ENCODE measurements around the gene CARD11. TPM values are rescaled to one million over a fixed set of nuclear protein-coding genes. Genes with fewer than 3 reads are reported as not detected.

The CARD11 gene
- total and polyA plus RNA-seq, 10 donors: 30.3 to 72.6 (median 48.8) TPM

DNA sequence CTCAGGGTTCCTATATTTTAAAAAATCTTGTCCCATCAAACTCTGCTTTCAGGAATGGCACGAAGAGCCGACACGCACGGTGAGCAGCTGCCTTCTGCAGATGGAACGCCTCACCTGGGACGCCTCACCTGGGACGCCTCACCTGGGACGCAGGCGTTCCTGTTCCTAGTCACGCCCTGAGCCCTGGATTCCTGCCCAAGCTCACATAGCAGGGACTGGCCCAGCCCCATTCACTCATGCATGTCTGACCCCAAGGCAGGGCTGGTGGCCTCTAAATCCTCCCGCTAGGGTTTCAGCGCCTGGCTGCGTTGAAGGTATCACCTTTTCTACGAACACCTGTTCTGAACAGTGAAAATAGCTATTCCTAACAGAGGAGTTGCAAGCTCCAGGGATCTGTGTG is 49.8 kb downstream of the CARD11 start:
- Histone ChIP-seq H3K4me3 (no peak overlapping the region), H3K4me1 (no peaks in the 10 kb centered on the region), H3K27ac (no peak overlapping the region), H3K36me3 (peaks cover 0 to 75% (median 5%) of the 10 kb centered on the region in 6 donors), H3K27me3 (replicated peaks in 1 of 7) (no peaks in the 10 kb centered on the region), H3K9me3 (peaks cover 0 to 47% (median 40%) of the 10 kb centered on the region in 8 donors)
- intact Hi-C loops (cut with DNase I; ENCODE audit: low total_unique reads): no loop called here
- DNase-seq: peak; percentile 54
- 94 to 95% (median 94%) methylated on average over 14 of the region's 14 CpGs for WGBS, 5 donors
- TF ChIP-seq POLR2A (IDR thresholded peaks at IDR 0.05) (no peak), POLR2AphosphoS5 (IDR thresholded peaks at IDR 0.05) (peak in 1 of 3 donors; percentile 25)
- TF ChIP-seq, protein P1, sequence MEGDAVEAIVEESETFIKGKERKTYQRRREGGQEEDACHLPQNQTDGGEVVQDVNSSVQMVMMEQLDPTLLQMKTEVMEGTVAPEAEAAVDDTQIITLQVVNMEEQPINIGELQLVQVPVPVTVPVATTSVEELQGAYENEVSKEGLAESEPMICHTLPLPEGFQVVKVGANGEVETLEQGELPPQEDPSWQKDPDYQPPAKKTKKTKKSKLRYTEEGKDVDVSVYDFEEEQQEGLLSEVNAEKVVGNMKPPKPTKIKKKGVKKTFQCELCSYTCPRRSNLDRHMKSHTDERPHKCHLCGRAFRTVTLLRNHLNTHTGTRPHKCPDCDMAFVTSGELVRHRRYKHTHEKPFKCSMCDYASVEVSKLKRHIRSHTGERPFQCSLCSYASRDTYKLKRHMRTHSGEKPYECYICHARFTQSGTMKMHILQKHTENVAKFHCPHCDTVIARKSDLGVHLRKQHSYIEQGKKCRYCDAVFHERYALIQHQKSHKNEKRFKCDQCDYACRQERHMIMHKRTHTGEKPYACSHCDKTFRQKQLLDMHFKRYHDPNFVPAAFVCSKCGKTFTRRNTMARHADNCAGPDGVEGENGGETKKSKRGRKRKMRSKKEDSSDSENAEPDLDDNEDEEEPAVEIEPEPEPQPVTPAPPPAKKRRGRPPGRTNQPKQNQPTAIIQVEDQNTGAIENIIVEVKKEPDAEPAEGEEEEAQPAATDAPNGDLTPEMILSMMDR (IDR thresholded peaks at IDR 0.05 in 8 of 11, conservative IDR thresholded peaks at IDR 0.05 in 3 of 11): no peak

DNA sequence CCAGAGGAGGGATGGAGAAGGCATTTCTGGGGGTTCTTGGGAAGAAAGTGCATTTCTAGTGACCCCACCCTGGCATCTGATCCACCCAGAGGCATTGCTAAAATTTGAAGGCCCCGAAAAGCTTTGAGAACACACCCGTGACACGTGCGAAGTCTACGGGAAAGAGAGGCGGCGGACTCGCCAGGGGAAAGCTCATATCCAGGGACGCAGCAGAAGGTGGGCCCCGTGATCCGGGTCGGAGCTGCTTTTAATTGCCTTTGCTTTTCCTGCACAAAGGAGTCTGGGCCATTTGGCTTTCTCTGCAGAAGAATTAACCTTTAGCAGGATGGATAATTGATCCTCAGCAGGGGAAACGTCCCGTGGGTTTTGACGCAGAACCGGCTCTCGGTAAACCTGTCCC is 50.3 kb downstream of the CARD11 start:
- Histone ChIP-seq H3K27me3 (replicated peaks in 1 of 7) (no peaks in the 10 kb centered on the region), H3K36me3 (peaks cover 0 to 70% (median 5%) of the 10 kb centered on the region in 6 donors), H3K9me3 (peaks cover 0 to 52% (median 40%) of the 10 kb centered on the region in 8 donors), H3K27ac (no peak overlapping the region), H3K4me1 (no peaks in the 10 kb centered on the region), H3K4me3 (no peak overlapping the region)
- intact Hi-C loops (cut with DNase I; ENCODE audit: low total_unique reads): no loop called here
- DNase-seq: peak; percentile 40
- WGBS, 5 donors: 79 to 90% (median 87%) methylated on average over 16 to 17 of the region's 17 CpGs
- TF ChIP-seq, protein P1 (IDR thresholded peaks at IDR 0.05 in 8 of 11, conservative IDR thresholded peaks at IDR 0.05 in 3 of 11): no peak
- TF ChIP-seq POLR2AphosphoS5 (IDR thresholded peaks at IDR 0.05) (no peak), POLR2A (IDR thresholded peaks at IDR 0.05) (no peak)

DNA sequence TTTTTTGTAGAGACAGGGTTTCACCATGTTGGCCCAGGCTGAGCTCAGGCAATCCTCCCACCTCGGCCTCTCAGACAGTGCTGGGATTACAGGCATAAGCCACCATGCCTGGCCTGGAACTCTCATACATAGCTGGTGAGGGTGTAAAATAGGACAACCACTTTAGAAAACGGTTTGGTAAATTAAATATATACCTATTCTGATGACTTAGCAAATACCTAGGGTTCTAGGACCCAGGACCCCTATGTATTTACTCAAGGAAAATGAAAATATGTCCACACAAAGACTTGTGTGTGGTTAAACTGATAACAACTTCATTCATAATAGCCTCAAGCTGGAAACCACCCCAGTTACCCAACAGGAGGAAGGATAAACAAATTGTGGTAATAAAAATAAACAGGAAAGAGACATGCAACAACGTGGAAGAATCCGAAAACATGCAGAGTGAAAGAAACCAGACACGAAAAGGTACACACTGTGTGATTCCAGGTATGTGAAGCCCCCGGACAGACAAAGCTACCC is 52.7 kb downstream of the CARD11 start:
- Histone ChIP-seq H3K27me3 (replicated peaks in 1 of 7) (no peaks in the 10 kb centered on the region), H3K9me3 (peaks cover 0 to 49% (median 38%) of the 10 kb centered on the region in 8 donors), H3K4me3 (no peak overlapping the region), H3K27ac (no peak overlapping the region), H3K4me1 (peaks cover 0 to 13% (median 6%) of the 10 kb centered on the region in 6 donors), H3K36me3 (peaks cover 0 to 48% (median 2%) of the 10 kb centered on the region in 6 donors)
- 79 to 89% (median 84%) methylated on average over 6 of the region's 6 CpGs for WGBS, 5 donors
- intact Hi-C loops (cut with DNase I; ENCODE audit: low total_unique reads): no loop called here
- DNase-seq: no peak
- TF ChIP-seq POLR2A (IDR thresholded peaks at IDR 0.05) (no peak), POLR2AphosphoS5 (IDR thresholded peaks at IDR 0.05) (no peak)
- TF ChIP-seq, protein P1 (IDR thresholded peaks at IDR 0.05 in 8 of 11, conservative IDR thresholded peaks at IDR 0.05 in 3 of 11): no peak

DNA sequence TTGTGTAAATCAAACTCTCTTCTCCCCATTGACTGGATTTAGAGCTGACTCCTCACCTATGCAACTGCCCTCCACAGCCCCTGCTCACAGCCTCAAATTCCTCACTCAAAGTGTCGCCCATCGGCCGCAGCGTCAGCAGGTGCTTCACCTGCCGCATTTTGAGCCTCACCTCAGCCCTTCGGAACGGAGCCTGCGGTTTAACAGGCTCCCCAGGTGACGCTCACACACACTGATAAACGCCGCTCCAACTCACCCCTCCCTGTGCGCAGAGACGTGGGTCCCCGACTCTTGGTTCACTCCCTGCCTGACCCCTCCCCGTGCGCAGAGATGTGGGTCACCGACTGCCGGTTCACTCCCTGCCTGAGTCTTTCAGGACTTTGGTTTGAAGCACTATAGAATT is 57.1 kb downstream of the CARD11 start:
- Histone ChIP-seq H3K27ac (no peak overlapping the region), H3K27me3 (replicated peaks in 1 of 7) (no peaks in the 10 kb centered on the region), H3K4me1 (peaks cover 0 to 55% (median 35%) of the 10 kb centered on the region in 6 donors), H3K9me3 (peaks cover 0 to 24% (median 15%) of the 10 kb centered on the region in 8 donors), H3K36me3 (peaks cover 0 to 14% (median 0%) of the 10 kb centered on the region in 6 donors), H3K4me3 (no peak overlapping the region)
- intact Hi-C loops (cut with DNase I; ENCODE audit: low total_unique reads): no loop called here
- no peak for DNase-seq
- WGBS, 5 donors: 95 to 98% (median 96%) methylated on average over 18 of the region's 18 CpGs
- peak in 1 of 3 donors; percentile 3 for TF ChIP-seq POLR2AphosphoS5 (IDR thresholded peaks at IDR 0.05)
- TF ChIP-seq, protein P1 (IDR thresholded peaks at IDR 0.05 in 8 of 11, conservative IDR thresholded peaks at IDR 0.05 in 3 of 11): no peak

All from spleen (tissue), 11 donors.